H1 (cell line): ENCODE data around the gene GPBP1L1.

Experiments
- YY1 ChIP-seq: IDR thresholded peaks from 2 replicates; pipeline ENCODE4 v1.6.1; 2011; ENCODE audit warnings: low read depth, mild to moderate bottlenecking, low read length
- TF ChIP-seq, protein P1 (sequence below): IDR thresholded peaks from 2 replicates; pipeline ENCODE4 v1.6.1; 2012; ENCODE audit warnings: inconsistent platforms

GRCh38 chr1:45682942-45683341 lies 3.4 kb downstream of the GPBP1L1 start:
- TF ChIP-seq, protein P1, sequence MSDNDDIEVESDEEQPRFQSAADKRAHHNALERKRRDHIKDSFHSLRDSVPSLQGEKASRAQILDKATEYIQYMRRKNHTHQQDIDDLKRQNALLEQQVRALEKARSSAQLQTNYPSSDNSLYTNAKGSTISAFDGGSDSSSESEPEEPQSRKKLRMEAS: no peak
- TF ChIP-seq YY1: no peak
